ENCODE results near the gene ABCC3. TPM values are rescaled to one million over a fixed set of nuclear protein-coding genes. Genes with fewer than 3 reads are reported as not detected.
A peak's percentile ranks its signal among the peaks of the same experiment; 100 is the strongest.

Gene ABCC3
- total and polyA plus RNA-seq, 9 of the 15 experiments (the other 6 are each of a cell fraction or from before 2014, with no cell fraction given): 0.03 to 1.6 (median 0.42) TPM; not detected in 5

GRCh38 chr17:50677851-50678375 lies 43.2 kb downstream of the ABCC3 start:
- no TSS peak for BruUV-seq (replicated peaks)
- in situ Hi-C loops (cut with MboI): loop anchor here (5.0 kb wide), 1 partner anchor 191 kb away; no protein-coding TSS in a partner anchor

More at GRCh38 chr17:50677851-50678375, 43.2 kb downstream of the ABCC3 start:
- no peaks in the 10 kb centered on the region for H3K9me1 ChIP-seq (ENCODE audit: control insufficient read depth, insufficient read depth, low read length)
- no peak overlapping the region for H3K4me2 ChIP-seq (ENCODE audit: insufficient read depth, low read length)
- TF ChIP-seq GTF2E2 (tag; IDR thresholded peaks at IDR 0.05) (no peak), POLR2A (conservative IDR thresholded peaks at IDR 0.05) (no peak), STAT5A (IDR thresholded peaks at IDR 0.05; ENCODE audit: borderline replicate concordance, low read length) (no peak), PHB (CRISPR knock-in tag; IDR thresholded peaks at IDR 0.05) (no peak), MAFK (IDR thresholded peaks at IDR 0.05; ENCODE audit: low read length) (no peak), CREB1 (IDR thresholded peaks at IDR 0.05) (no peak), CREB1 (CRISPR knock-in tag; IDR thresholded peaks at IDR 0.05) (no peak), PCBP2 (IDR thresholded peaks at IDR 0.05; ENCODE audit: low read depth, low read length, poor library complexity, severe bottlenecking) (no peak), PTBP1 (IDR thresholded peaks at IDR 0.05; ENCODE audit: low read depth, low read length) (no peak), ZNF79 (CRISPR knock-in tag; IDR thresholded peaks at IDR 0.05; ENCODE audit: low read depth) (no peak), NFXL1 (CRISPR knock-in tag; IDR thresholded peaks at IDR 0.05) (no peak), PKNOX1 (IDR thresholded peaks at IDR 0.05) (no peak)
- TF ChIP-seq, protein P1, sequence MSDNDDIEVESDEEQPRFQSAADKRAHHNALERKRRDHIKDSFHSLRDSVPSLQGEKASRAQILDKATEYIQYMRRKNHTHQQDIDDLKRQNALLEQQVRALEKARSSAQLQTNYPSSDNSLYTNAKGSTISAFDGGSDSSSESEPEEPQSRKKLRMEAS (CRISPR knock-in tag; IDR thresholded peaks at IDR 0.05): no peak
- no peak overlapping the region for H3K27ac ChIP-seq (ENCODE audit: extremely low read depth, low read depth, low read length)
- no peak overlapping the region for H2AFZ ChIP-seq (ENCODE audit: low read depth, low read length)
- H3K27me3 ChIP-seq (ENCODE audit: control insufficient read depth in 2 of 2, insufficient read depth in 2 of 2, low read length in 2 of 2): peaks cover 5 to 58% of the 10 kb centered on the region in 2 experiments; a peak in 4 of 5 replicates
- H3K36me3 ChIP-seq (ENCODE audit: control insufficient read depth, insufficient read depth, low read length): no peaks in the 10 kb centered on the region
- no peaks in the 10 kb centered on the region for H3K79me2 ChIP-seq (ENCODE audit: control insufficient read depth, insufficient read depth, low read length)
- DNase-seq (ENCODE audit: extremely low read depth in 1 of 4, low spot score in 3 of 4) (no peak), ATAC-seq (no peak), FAIRE-seq (no peak)
- POLR2A ChIA-PET: no interaction called here
- no peaks in the 10 kb centered on the region for H3K9me3 ChIP-seq (replicated peaks; ENCODE audit: control insufficient read depth, insufficient read depth, low read depth, low read length)
- H3K4me3 ChIP-seq: no peak overlapping the region
- CTCF ChIA-PET (ENCODE audit: low intra/inter-chr PET ratio): no interaction called here
- H4K20me1 ChIP-seq (replicated peaks; ENCODE audit: control insufficient read depth, insufficient read depth, low read length): no peaks in the 10 kb centered on the region
- WGBS (ENCODE audit: insufficient coverage, low coverage, missing lambda C conversion rate): 15% methylated on average over 11 of the region's 12 CpGs
- H3K4me1 ChIP-seq (replicated peaks in 1 of 2; ENCODE audit: control insufficient read depth in 2 of 2, insufficient read depth in 2 of 2, low read length in 2 of 2): peaks cover 0 to 16% of the 10 kb centered on the region in 2 experiments; a peak in 3 of 5 replicates
- H3K9ac ChIP-seq (ENCODE audit: insufficient read depth in 1 of 2, low read depth in 2 of 2, low read length in 2 of 2): 0 out of 4 replicates have a peak overlapping the region, but pooled peaks of 1 of the 2 experiments have one; percentile 28
- intact Hi-C loops (cut with micrococcal nuclease): no loop called here
